T-helper 9 cell (primary cell): ENCODE results near the gene LRRC55.
"Not testable (repeated sequence)": the region's sequence is repeated elsewhere in the genome, so short reads cannot be mapped to it uniquely, and the experiment has no call there.

Source experiments
- DNase-seq: peaks from one replicate; pipeline ENCODE4 v3.0.0-alpha.2; 2020

Gene LRRC55

GRCh38 chr11:57162179-57162898 lies 19.4 kb upstream of the LRRC55 start:
- DNase-seq: no peak

- DNase-seq: no peak
Observed at GRCh38 chr11:57163160-57163868, 18.4 kb upstream of the LRRC55 start.

DNA sequence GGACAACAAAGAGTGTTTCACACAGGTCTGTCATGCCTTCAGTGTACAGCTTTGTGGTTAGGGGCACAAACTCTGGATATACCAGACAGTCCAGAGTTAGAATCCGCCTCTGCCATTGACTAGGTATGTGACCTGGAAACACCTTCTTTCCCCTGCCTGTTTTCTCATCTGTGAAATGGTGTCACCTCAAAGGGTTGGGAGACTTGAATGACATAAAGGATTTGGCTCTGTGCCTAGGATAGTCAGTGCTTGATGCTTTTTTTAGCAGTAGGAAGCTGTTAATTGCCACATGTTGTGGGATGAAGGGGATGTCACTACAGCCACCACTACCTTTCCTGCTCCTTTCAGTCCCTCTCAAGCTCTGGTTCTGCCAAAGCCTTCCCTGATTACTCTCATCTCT lies 17.4 kb upstream of the LRRC55 start:
- no peak for DNase-seq

GRCh38 chr11:57167125-57167846 lies 14.5 kb upstream of the LRRC55 start:
- no peak for DNase-seq

- DNase-seq: not testable (repeated sequence)
Observed at GRCh38 chr11:57169732-57170313, 11.9 kb upstream of the LRRC55 start.

GRCh38 chr11:57172031-57172430 lies 9.7 kb upstream of the LRRC55 start:
- DNase-seq: no peak

- no peak for DNase-seq
Observed at GRCh38 chr11:57174656-57175055, 7.1 kb upstream of the LRRC55 start.

GRCh38 chr11:57175478-57175877 lies 6.3 kb upstream of the LRRC55 start:
- no peak for DNase-seq

GRCh38 chr11:57178334-57178733 lies 3.4 kb upstream of the LRRC55 start:
- DNase-seq: no peak

GRCh38 chr11:57179681-57180080 lies 2.1 kb upstream of the LRRC55 start:
- DNase-seq: no peak

GRCh38 chr11:57180081-57180561 lies 1.6 kb upstream of the LRRC55 start:
- no peak for DNase-seq

DNA sequence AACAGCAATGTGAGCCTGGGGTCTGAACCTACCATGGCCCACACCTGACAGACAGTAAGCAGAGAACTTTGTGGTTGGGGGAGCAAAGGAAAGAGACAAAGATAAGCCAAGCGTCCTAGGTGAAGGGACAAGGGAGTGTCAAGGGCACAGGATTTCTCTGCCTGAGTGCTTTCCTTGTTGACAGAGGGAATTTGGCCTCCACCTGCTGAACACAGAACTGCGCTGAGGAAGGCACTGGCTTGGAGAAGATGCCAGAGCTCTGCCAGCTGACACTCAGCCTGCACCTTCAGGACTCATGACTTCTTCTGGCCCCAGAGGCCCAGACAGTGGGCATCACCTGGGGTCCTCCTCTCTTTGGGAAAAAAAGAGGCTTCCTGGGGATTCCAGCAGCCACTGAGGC lies 789 bp upstream of the LRRC55 start:
- no peak for DNase-seq

DNA sequence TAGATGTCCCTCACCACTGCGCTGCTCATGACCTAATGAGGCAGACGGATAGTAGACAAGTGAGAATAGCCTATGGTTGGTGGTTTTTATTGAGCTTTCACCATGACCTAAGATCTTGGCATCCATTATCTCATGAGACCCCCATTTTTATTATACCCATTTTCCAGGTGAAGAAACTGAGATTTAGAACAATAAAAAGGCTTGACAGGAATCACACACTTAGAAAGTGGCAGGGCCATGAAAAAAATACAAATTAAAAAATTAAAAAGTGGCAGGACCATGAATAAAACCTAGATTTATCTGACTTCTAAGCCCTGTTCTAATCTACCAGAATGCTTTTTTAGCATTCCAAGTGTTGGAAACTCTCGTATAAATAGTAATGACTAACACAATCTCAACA lies 1.1 kb downstream of the LRRC55 start:
- no peak for DNase-seq

GRCh38 chr11:57190548-57190947 lies 8.8 kb downstream of the LRRC55 start:
- DNase-seq: no peak

GRCh38 chr11:57191311-57192219 lies 9.8 kb downstream of the LRRC55 start:
- DNase-seq: no peak

DNA sequence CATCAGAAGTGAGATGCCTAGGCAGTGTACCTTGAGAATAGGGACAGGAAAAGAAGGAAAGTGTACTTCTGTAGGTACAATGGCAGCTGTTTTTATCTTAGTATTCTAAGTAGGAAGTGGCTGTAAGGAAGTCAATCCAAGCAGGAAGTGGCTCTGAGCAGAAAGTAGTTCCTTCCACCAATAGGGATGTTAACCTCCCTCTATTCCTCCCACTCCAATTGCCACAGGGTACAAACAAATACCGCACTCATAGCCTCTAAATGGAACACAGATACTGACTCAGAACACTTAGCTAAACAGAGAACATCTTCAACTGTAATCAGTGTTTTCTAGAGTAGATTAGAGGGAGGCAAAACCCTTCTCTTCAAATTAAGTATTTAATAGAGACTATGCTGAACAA lies 10.6 kb downstream of the LRRC55 start:
- no peak for DNase-seq

GRCh38 chr11:57196596-57196995 lies 14.8 kb downstream of the LRRC55 start:
- DNase-seq: no peak

DNA sequence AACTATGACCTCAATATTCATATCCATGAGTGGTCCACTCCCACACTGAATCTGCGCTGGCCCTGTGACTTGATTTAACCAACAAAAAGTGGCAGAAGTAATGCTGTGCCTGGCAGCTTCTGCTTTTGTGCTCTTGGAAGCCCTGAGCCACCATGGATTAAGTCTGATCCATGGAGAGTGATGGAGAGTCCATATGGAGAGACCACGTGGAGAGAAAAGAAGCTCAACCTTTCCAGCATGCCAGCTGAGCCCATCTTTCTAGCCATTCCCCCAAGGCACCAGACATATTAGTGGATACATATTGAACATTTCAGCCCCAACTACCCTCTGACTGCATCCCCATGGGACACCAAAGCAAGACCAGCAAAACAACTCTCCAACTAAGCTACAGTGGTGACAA lies 16.0 kb downstream of the LRRC55 start:
- no peak for DNase-seq

GRCh38 chr11:57199330-57199729 lies 17.6 kb downstream of the LRRC55 start:
- DNase-seq: no peak

DNA sequence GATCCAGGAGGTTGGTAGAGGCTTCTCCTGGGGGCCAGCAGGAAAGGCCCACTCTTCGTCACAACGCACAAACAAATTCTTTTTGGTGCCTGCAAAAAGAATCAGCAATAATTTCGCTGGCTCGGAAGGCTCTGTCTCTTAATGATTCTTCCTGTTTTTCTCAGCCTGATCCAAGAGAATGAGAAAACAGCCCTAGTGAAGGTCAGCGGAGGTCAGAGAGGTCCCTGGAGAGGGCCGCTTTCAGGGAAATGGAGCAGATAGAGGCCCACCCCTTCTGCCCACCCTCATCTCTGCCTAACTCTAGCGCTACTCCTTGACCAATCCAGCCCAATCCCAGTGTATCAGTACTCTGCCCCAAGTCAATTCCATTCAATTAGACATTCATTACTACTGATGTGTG lies 19.2 kb downstream of the LRRC55 start:
- DNase-seq: no peak

DNA sequence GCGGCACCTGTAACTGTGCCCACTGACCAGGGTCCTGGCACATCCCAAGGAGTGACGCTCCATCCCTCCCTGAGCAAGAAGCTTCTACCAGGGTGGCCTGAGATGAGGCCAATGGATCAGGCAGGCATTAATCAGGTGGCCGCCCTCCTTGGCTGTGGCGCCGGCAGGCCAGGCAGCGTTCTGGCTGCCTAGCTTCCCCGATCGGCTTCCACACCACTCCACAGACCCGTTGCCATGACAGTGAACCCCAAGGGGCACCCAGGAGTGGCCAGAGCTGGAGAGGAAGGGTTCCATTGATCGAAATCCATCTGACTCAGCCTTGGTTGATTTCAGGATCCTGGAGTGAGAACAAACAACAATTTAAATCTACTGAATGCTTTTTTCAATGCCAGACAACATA lies 20.5 kb downstream of the LRRC55 start:
- DNase-seq: no peak

- DNase-seq: no peak
Observed at GRCh38 chr11:57203359-57203758, 21.6 kb downstream of the LRRC55 start.
